ENCODE results near the gene BCDIN3D. TPM values are rescaled to one million over a fixed set of nuclear protein-coding genes. Genes with fewer than 3 reads are reported as not detected.

The BCDIN3D gene
- total RNA-seq, 4 donors from 2014 or later, result 3.2 to 7.4 (median 6.3) TPM

DNA sequence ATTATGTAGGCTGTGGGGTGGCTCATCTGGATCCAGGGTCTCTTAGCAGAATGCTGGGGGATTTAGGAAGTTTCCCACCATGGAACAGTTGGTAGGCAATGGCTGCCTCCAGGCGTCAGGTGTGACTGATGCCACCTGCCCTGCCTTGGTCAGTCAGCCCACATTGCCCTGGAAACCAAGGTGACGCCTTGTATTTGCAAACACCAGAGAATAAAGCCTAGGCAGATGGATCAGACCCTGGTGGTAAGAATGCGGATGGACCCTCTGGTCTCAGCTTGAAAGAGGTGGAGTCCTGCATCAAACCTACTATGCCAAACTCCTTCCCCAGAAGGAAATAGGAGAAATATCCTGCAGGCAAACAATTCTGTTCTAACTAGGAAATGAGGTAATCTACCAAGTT lies 52.9 kb downstream of the BCDIN3D start:
- WGBS, 2 donors, result 87 to 97% methylated on average over 3 of the region's 3 CpGs
- no peak for DNase-seq (ENCODE audit: low spot score in 2 of 2)
- TF ChIP-seq, protein P1, sequence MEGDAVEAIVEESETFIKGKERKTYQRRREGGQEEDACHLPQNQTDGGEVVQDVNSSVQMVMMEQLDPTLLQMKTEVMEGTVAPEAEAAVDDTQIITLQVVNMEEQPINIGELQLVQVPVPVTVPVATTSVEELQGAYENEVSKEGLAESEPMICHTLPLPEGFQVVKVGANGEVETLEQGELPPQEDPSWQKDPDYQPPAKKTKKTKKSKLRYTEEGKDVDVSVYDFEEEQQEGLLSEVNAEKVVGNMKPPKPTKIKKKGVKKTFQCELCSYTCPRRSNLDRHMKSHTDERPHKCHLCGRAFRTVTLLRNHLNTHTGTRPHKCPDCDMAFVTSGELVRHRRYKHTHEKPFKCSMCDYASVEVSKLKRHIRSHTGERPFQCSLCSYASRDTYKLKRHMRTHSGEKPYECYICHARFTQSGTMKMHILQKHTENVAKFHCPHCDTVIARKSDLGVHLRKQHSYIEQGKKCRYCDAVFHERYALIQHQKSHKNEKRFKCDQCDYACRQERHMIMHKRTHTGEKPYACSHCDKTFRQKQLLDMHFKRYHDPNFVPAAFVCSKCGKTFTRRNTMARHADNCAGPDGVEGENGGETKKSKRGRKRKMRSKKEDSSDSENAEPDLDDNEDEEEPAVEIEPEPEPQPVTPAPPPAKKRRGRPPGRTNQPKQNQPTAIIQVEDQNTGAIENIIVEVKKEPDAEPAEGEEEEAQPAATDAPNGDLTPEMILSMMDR (IDR thresholded peaks at IDR 0.05), result no peak
- no peak for TF ChIP-seq POLR2A (IDR thresholded peaks at IDR 0.05)
- intact Hi-C loops (cut with DNase I; ENCODE audit: low total_unique reads), result no loop called here
- H3K4me3 ChIP-seq (ENCODE audit: low read depth, poor library complexity, severe bottlenecking), result no peak overlapping the region

DNA sequence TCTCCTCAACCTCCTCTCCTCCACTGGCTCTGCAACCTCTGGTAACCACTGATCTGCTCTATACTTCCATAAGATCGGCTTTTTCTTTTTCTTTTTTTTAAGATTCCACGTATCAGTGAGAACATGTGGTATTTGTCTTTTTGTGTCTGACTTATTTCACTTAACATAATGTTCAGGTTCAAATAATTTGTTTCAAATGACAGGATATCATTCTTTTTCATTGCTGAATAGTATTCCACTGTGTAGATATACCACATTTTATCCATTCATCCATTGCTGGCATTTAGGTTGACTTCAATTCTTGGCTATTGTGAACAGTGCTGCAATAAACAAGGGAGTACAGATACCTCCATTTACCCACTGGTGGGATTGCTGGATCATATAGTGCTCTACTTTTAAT lies 55.2 kb downstream of the BCDIN3D start:
- TF ChIP-seq, protein P1 (IDR thresholded peaks at IDR 0.05), result no peak
- TF ChIP-seq POLR2A (IDR thresholded peaks at IDR 0.05), result no peak
- intact Hi-C loops (cut with DNase I; ENCODE audit: low total_unique reads), result no loop called here
- WGBS, 2 donors, result 97 to 99% methylated on average over 2 of the region's 2 CpGs
- no peak overlapping the region for H3K4me3 ChIP-seq (ENCODE audit: low read depth, poor library complexity, severe bottlenecking)
- no peak for DNase-seq (ENCODE audit: low spot score in 2 of 2)

Other genes with a start within 250 kb of the BCDIN3D start
- gene FAM186B, start 237.5 kb downstream of the BCDIN3D start, total RNA-seq, result 1 to 10 TPM in 1 of 4 donors, under 1 TPM in 3; 0.21 to 1.1 (median 0.57) TPM
- gene PRPF40B, start 219.5 kb downstream of the BCDIN3D start, total RNA-seq, result 10 to 100 TPM; 15.6 to 22.2 (median 17.5) TPM
- 10 to 100 TPM in 1 of 4 donors, 1 to 10 TPM in 3; 4.3 to 12.5 (median 6.9) TPM for gene FMNL3, start 135.7 kb downstream of the BCDIN3D start, total RNA-seq
- 100 to 1,000 TPM; 238 to 407 (median 319) TPM for gene TMBIM6, start 101.5 kb downstream of the BCDIN3D start, total RNA-seq
- gene NCKAP5L, start 14.7 kb downstream of the BCDIN3D start, total RNA-seq, result 10 to 100 TPM in 1 of 4 donors, 1 to 10 TPM in 3; 6.1 to 12.9 (median 9.0) TPM
- gene FAIM2, start 60.8 kb upstream of the BCDIN3D start, total RNA-seq, result under 1 TPM in 3 of 4 donors, not detected in 1; 0.08 to 0.91 (median 0.17) TPM
- gene AQP2, start 107.6 kb upstream of the BCDIN3D start, total RNA-seq, result under 1 TPM in 1 of 4 donors, not detected in 3; 0.36 TPM
- gene AQP5, start 118.8 kb upstream of the BCDIN3D start, total RNA-seq, result 100 to 1,000 TPM in 3 of 4 donors, 10 to 100 TPM in 1; 48.4 to 332 (median 203) TPM
- gene AQP6, start 129.8 kb upstream of the BCDIN3D start, total RNA-seq, result under 1 TPM in 2 of 4 donors, not detected in 2; 0.10 to 0.20 TPM
- 10 to 100 TPM; 11.6 to 16.8 (median 15.9) TPM for gene RACGAP1, start 182.4 kb upstream of the BCDIN3D start, total RNA-seq
- 1 to 10 TPM in 1 of 4 donors, under 1 TPM in 3; 0.25 to 1.4 (median 0.42) TPM for gene ASIC1, start 214.5 kb upstream of the BCDIN3D start, total RNA-seq
- gene SMARCD1, start 242.2 kb upstream of the BCDIN3D start, total RNA-seq, result 10 to 100 TPM; 32.0 to 77.2 (median 45.1) TPM